ENCODE results near the gene ACOT12.
A peak's percentile ranks its signal among the peaks of the same experiment; 100 is the strongest.

ACOT12 gene

GRCh38 chr5:81425569-81425968 lies 31.6 kb upstream of the ACOT12 start:
- Histone ChIP-seq H3K27ac (ENCODE audit: low read length) (no peak overlapping the region), H3K4me1 (ENCODE audit: low read length) (no peaks in the 10 kb centered on the region), H3K4me3 (ENCODE audit: low read length) (no peak overlapping the region), H3K9me3 (ENCODE audit: insufficient read depth, low read length) (no peaks in the 10 kb centered on the region), H3K36me3 (replicated peaks; ENCODE audit: low read depth, low read length) (no peaks in the 10 kb centered on the region), H3K79me2 (ENCODE audit: low read length) (no peaks in the 10 kb centered on the region), H2AFZ (ENCODE audit: low read depth, low read length) (no peak overlapping the region), H4K20me1 (ENCODE audit: insufficient read depth, low read length) (no peaks in the 10 kb centered on the region), H3K4me2 (ENCODE audit: low read length) (no peak overlapping the region), H3K9ac (ENCODE audit: low read length) (no peak overlapping the region), H3K27me3 (ENCODE audit: low read depth, low read length) (no peaks in the 10 kb centered on the region)
- TF ChIP-seq EZH2phosphoT487 (IDR thresholded peaks at IDR 0.05; ENCODE audit: low read depth) (no peak), CTCF (IDR thresholded peaks at IDR 0.05; ENCODE audit: low read depth, low read length) (peak; percentile 56)

- H3K4me2 ChIP-seq (ENCODE audit: low read length) = no peak overlapping the region
- no peaks in the 10 kb centered on the region for H3K27me3 ChIP-seq (ENCODE audit: low read depth, low read length)
- H3K27ac ChIP-seq (ENCODE audit: low read length) = no peak overlapping the region
- no peaks in the 10 kb centered on the region for H4K20me1 ChIP-seq (ENCODE audit: insufficient read depth, low read length)
- no peak overlapping the region for H2AFZ ChIP-seq (ENCODE audit: low read depth, low read length)
- no peaks in the 10 kb centered on the region for H3K4me1 ChIP-seq (ENCODE audit: low read length)
- no peaks in the 10 kb centered on the region for H3K36me3 ChIP-seq (replicated peaks; ENCODE audit: low read depth, low read length)
- no peak for TF ChIP-seq CTCF (IDR thresholded peaks at IDR 0.05; ENCODE audit: low read depth, low read length)
- no peak for TF ChIP-seq EZH2phosphoT487 (IDR thresholded peaks at IDR 0.05; ENCODE audit: low read depth)
- H3K9ac ChIP-seq (ENCODE audit: low read length) = no peak overlapping the region
- no peak overlapping the region for H3K4me3 ChIP-seq (ENCODE audit: low read length)
- H3K9me3 ChIP-seq (ENCODE audit: insufficient read depth, low read length) = no peaks in the 10 kb centered on the region
- H3K79me2 ChIP-seq (ENCODE audit: low read length) = no peaks in the 10 kb centered on the region
Observed at GRCh38 chr5:81424728-81425127, 30.8 kb upstream of the ACOT12 start.

GRCh38 chr5:81422671-81423070 lies 28.7 kb upstream of the ACOT12 start:
- Histone ChIP-seq H3K4me1 (ENCODE audit: low read length) (no peaks in the 10 kb centered on the region), H3K36me3 (replicated peaks; ENCODE audit: low read depth, low read length) (no peaks in the 10 kb centered on the region), H2AFZ (ENCODE audit: low read depth, low read length) (no peak overlapping the region), H4K20me1 (ENCODE audit: insufficient read depth, low read length) (no peaks in the 10 kb centered on the region), H3K27ac (ENCODE audit: low read length) (no peak overlapping the region), H3K27me3 (ENCODE audit: low read depth, low read length) (no peaks in the 10 kb centered on the region), H3K4me3 (ENCODE audit: low read length) (no peak overlapping the region), H3K9me3 (ENCODE audit: insufficient read depth, low read length) (no peaks in the 10 kb centered on the region), H3K4me2 (ENCODE audit: low read length) (no peak overlapping the region), H3K9ac (ENCODE audit: low read length) (no peak overlapping the region), H3K79me2 (ENCODE audit: low read length) (no peaks in the 10 kb centered on the region)
- TF ChIP-seq CTCF (IDR thresholded peaks at IDR 0.05; ENCODE audit: low read depth, low read length) (no peak), EZH2phosphoT487 (IDR thresholded peaks at IDR 0.05; ENCODE audit: low read depth) (no peak)

- no peaks in the 10 kb centered on the region for H3K4me1 ChIP-seq (ENCODE audit: low read length)
- no peak for TF ChIP-seq EZH2phosphoT487 (IDR thresholded peaks at IDR 0.05; ENCODE audit: low read depth)
- no peak for TF ChIP-seq CTCF (IDR thresholded peaks at IDR 0.05; ENCODE audit: low read depth, low read length)
- H3K79me2 ChIP-seq (ENCODE audit: low read length) = no peaks in the 10 kb centered on the region
- no peaks in the 10 kb centered on the region for H3K9me3 ChIP-seq (ENCODE audit: insufficient read depth, low read length)
- no peak overlapping the region for H3K4me3 ChIP-seq (ENCODE audit: low read length)
- no peak overlapping the region for H3K4me2 ChIP-seq (ENCODE audit: low read length)
- no peak overlapping the region for H3K27ac ChIP-seq (ENCODE audit: low read length)
- no peaks in the 10 kb centered on the region for H3K36me3 ChIP-seq (replicated peaks; ENCODE audit: low read depth, low read length)
- H3K27me3 ChIP-seq (ENCODE audit: low read depth, low read length) = no peaks in the 10 kb centered on the region
- no peaks in the 10 kb centered on the region for H4K20me1 ChIP-seq (ENCODE audit: insufficient read depth, low read length)
- H3K9ac ChIP-seq (ENCODE audit: low read length) = no peak overlapping the region
- H2AFZ ChIP-seq (ENCODE audit: low read depth, low read length) = no peak overlapping the region
Observed at GRCh38 chr5:81420039-81420667, 26.2 kb upstream of the ACOT12 start.

Measured in OCI-LY3 (cell line).